Fibroblast of skin of left biceps (primary cell): ENCODE measurements around the gene CLIC4.
"Not testable (repeated sequence)": the region's sequence is repeated elsewhere in the genome, so short reads cannot be mapped to it uniquely, and the experiment has no call there.

Experiments
- DNase-seq, 2 experiments: peaks; one replicate each; pipeline ENCODE4 v3.0.0-alpha.2; 2013; ENCODE audit warnings: low read depth in 2 of 2

CLIC4 gene

DNA sequence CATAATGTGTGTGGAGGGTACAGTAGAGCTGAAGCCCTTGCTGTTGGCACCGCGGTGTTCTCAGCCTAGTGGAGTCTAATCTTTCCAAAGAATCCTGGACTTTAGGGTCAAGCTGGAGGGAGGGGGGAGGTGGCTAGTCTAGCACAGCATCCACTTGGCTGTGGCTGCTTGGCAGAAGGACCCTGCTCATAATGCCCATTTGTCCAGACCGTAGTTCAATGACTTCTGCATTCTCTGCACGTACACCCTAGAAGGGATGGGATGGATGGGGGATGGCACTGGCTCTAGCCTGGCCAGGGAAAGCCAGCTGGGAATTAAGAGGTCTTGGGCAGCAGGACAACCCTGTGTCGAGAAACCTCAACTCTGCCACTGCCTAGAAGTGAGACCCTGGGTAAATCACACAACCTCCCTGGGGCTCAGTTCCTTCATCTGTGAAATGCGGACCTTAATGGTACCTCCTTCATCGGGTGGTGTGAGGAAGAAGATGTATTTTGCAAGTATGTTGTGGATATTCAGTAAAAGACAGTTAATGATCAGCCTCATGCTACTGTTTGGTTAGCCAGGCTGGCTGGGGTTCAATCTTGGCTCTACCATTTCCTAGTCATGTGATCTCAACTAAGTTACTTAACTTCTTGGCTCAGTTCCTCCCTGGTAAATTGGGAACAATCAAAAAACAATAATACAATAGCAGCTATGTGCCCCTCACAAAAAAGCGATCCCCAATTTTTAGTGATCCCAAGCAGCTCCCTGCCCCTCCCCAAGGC, 27.2 kb upstream of the CLIC4 start:
- DNase-seq = no peak

DNA sequence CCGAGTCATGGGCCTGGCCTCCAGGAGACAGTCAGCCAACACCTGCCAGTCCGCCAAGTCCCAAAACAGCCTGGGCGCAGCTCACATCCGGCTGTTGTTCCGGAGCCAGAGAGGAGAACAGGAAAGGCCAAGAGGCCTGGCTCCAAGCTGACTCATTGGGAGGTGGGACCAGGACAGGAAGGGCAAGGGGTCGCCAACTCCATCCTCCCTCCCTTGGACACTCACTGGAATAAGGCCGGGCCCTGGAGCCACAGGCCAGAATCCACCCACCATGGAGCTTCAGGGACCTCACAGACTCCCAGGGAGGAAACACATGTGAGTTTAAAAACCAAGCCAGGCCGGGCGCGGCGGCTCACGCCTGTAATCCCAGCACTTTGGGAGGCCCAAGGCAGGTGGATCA, 25.1 kb upstream of the CLIC4 start:
- no peak for DNase-seq

DNA sequence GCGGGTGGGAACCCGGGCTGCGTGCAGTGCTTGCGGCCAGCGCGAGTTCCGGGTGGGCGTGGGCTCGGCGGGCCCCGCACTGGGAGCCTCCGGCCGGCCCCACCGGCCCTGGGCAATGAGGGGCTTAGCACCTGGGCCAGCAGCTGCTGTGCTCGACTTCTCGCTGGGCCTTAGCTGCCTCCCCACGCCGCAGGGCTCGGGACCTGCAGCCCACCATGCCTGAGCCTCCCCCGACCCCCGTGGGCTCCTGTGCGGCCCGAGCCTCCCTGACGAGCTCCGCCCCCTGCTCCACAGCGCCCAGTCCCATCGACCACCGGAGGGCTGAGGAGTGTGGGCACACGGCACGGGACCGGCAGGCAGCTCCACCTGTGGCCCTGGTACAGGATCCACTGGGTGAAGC, 23.7 kb upstream of the CLIC4 start:
- DNase-seq = no peak

DNA sequence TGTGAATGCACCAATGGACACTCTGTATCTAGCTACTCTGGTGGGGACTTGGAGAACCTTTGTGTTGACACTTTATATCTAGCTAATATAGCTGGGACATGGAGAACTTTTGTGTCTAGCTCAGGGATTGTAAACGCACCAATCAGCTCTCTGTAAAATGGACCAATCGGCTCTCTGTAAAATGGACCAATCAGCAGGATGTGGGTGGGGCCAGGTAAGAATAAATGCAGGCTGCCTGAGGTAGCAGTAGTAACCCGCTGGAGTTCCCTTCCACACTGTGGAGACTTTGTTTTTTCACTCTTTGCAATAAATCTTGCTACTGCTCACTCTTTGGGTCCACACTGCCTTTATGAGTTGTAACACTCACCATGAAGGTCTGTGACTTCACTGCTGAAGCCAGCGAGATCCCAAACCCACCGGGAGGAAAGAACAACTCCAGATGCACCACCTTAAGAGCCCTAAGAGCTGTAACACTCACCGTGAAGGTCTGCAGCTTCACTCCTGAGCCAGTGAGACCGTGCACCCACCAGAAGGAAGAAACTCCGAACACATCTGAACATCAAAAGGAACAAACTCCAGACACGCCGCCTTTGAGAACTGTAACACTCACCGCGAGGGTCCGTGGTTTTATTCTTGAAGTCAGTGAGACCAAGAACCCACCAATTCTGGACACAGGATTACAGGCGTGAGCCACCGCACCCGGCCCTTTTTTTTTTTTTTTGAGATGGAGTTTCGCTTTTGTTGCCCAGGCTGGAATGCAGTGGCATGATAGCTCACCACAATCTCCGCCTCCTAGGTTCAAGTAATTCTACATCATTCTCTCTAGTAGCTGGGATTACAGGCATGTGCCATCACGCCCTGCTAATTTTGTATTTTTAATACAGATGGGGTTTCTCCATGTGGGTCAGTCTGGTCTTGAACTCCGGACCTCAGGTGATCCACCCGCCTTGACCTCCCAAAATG, 22.9 kb upstream of the CLIC4 start:
- not testable (repeated sequence) for DNase-seq

DNA sequence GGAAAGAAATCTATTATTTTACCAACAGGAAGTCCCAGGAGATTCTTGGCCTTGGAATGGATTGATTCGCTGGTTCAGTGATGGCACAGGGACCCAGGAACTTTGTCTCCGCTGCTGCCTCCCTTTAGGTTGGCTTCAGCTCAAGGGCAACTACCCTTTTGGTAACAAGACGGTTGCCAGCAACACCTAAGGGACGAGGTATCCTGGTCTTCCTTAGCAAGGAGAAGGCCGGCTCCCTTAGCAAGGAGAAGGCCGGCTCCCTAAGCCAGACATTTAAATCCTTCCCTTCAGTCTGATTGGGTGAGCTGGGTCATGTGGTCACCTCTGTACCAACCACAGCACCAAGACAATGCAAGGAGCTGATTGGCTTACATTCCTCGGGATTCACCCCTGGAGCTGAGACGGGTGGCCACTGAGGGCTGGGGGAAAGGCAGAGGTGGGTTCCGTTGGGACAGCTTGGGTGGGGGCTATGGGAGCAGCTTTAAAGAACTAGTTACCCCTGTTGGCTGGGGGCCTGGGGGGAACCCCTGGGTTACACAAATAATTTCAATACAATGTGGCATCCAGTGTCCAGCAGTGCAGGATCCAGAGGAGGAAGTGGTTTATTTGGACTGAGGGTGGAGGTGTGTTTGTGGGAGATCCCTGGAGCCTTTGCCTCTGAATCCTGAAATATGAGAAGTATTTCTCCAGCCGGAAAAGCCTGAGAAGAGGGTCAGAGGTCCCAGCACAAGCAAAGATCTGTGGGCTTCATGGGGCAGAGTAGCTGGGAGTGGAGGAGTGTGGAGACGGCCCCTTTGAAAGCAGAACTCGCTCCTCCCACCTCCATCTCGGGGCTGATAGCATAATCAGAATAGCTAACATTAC, 20.7 kb upstream of the CLIC4 start:
- no peak for DNase-seq

DNA sequence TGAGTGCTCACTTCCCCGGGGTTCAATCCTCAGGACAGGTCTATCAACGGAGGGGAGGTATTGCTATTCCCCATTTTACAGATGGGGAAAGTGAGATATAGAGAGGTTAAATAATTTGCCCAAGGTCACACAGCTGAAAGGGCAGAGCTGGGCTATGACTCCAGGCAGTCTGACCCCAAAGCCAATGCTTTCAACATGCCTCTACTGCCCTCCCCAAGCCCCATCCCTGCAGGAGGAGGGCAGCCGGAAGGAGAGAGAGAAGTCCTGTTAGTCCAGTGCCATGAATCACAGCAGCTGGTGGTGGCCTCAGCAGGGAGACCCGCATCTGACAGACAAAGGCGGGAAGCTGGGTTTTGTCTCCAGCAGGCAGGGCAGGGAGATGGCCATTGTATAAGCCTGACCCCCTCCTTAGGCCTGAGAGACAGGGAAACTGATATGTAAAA, 20.0 kb upstream of the CLIC4 start:
- DNase-seq = no peak

DNA sequence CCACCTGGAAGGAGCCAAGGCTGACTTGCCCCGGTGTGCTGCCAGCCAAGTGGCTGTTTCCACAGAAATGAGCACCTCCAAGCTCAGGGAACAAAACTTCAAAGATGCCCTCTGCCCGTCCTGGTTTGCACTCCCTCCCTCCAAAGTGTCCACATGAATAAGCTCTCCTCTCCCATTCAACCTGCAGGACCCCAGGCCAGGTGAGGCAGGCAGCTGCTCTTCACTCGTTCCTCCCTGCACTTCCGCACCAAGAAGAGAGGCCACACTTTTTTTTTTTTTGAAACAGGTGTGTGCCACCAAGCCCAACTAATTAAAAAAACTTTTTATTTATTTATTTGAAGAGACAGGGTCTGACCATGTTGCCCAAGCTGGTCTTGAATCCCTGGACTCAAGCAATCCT, 18.5 kb upstream of the CLIC4 start:
- no peak for DNase-seq

DNA sequence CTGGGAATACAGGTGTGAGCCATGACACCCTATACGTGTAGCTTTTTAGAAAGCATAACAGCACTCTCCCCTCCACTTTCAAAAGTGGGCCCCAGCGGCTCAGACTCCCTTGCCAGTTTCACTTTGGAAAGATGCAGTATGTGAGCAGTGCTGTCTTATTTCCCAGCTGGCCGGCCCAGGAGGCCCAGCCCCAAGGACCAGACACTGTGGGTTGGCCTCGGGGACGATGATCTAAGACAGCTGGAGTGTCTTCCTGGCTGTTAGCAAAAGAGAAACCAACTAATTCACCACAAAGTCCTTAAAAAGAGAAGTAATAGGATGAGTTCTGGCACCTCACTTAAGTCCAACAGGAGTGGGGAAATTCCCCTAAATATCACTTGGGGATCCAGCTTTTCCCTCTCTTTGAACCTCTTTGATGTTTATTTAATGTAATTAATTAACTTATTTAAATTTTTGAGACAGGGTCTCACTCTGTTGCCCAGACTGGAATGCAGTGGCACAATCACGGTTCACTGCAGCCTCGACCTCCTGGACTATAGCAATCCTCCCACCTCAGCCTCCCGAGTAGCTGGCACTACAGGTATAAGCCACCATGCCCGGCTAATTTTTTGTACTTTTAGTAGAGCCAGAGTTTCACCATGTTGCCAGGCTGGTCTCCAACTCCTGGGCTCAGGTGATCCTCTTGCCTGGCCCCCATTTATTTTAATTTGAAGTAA, 17.6 kb upstream of the CLIC4 start:
- no peak for DNase-seq

DNA sequence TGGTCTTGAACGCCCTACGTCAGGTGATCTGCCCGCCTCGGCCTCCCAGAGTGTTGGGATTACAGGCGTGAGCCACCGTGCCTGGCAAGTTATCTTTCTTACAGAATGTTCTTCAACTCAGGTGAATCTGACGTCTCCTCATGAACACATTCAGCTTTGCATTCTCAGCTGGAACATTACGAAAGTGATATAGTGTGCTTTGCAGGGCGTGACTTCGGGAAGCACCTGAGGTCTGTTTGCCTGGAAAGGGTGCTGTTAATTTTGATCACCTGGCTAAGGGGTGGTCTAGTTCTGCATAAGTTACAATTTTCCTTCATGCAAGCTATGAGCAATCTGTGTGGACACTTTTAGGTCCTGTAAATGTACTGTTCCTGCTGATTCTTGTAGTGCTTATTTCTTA, 16.3 kb upstream of the CLIC4 start:
- DNase-seq = no peak

DNA sequence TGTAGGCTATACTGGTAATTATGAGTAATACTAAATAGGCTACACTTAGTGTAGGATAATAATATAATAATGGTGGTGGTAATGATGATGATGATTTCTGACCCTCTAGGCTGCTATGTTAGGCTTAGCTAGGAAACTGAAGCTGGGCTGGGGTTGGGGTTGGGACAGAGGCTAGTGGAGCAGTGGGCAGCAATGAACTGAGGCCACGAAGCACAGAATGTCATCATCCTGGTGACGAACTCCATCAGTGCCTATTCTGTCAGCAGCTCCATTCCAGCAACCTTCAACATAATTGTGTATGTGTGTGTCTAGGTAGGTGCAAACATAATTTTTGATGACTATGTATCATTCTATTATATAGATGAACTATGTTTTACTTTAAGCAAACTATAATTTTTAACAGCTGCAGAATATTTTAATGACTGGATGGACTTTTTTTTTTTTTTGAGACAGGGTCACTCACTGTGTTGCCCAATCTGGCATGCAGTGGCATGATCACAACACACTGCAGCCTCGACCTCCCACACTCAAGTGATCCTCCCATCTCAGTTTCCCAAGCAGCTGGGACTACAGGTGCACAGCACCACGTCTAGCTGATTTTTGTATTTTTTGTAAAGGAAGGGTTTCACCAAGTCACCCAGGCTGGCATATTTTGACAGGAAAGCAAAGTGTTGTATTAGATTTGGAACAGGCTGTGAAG, 12.9 kb upstream of the CLIC4 start:
- no peak for DNase-seq

DNA sequence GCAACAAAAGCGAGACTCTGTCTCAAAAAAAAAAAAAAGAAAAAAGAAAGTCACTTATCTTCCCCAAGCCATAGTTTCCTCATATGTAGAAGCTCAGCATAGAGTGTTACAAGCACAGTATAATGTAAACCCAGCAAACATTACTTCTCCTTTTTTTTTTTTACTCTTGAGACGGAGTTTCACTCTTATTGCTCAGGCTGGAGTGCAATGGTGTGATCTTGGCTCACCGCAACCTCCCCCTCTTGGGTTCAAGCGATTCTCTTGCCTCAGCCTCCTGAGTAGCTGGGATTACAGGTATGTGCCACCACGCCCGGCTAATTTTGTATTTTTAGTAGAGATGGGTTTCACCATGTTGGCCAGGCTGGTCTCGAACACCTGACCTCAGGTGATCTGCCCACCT, 11.9 kb upstream of the CLIC4 start:
- DNase-seq = not testable (repeated sequence)

DNA sequence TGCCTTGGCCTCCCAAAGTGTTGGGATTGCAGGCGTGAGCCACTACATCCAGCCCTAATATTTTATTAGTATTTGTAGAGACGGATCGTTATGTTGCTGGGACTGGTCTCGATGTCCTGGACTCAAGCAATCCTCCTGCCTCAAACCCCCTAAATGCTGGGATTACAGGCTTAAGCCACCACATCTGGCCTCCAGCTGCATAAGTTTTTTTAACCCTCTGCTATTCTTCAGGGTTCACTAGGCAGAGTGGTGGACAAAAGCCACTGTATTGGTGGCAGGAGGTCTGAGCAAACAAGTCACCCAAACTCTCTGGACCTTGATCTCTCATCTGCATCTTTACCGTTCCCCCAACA, 10.1 kb upstream of the CLIC4 start:
- DNase-seq = no peak

DNA sequence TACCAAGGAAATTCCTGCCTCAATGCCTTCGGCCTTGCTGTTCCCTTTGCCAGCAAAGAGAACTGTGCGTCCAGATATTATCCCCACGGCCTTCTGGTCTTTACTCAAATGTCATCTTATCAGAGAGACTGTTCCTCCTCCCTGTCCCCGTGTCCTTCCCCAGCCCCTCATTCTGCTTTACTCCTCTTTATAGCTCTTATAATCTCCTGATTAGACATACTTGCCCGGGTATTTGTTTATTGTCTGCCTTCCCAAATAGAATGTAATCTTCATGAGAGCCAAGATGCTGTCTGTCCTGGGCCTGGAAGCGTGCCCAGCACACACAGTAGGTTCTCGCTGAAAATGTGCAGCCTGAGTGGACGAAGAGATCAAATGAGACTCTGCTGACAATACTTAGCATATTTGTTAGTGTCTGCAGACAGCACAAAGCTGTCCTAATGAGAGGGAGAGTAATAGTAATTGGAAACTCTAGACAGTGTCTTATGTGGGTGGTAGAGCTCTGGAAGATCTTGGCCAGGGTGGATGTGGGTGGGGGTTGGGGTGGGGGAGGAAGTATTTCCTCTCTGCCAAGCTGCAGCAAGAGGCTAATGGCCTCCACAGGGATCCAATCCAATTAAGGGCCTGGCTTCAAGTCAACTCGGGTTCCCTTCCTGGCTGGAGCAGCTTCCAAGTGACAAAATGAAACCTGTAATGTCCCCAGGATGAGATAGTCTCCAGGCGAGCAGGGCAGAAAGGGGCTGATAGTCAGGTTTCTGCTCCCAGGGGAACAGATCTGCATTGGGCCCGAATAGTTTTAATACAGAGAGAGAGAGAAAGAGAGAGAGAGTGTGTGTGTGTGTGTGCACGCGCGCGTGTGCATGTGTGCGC, 9.5 kb upstream of the CLIC4 start:
- DNase-seq = no peak

DNA sequence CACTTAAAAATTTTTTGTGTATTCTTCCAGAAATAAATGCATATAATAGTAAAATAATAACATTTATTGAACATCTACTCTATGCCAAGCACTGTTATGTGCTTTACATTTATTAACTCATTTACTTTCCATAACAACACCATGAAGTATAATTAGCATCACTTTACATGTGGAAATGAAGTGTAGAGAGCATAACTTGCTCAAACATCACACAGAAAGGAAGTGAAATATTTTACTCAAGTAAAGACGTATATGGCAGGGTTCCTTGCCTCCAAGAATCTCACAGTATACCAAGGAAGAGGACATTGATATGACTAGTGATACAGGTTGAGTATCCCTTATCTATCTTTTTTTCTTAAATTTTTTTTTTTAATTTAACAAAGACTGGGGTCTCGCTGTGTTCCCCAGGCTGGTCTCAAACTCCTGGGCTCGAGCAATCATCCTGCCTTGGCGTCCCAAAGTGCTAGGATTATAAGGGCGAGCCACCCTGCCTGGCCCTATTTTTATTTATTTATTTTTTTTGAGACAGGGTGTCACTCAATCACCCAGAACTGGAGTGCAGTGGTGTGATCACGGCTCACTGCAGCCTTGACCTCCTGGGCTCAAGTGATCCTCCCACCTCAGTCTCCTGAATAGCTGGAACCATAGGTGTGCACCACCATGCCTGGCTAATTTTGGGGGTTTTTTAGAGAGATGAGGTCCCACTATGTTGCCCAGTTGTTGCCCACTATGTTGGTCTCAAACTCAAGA, 7.7 kb upstream of the CLIC4 start:
- no peak for DNase-seq

DNA sequence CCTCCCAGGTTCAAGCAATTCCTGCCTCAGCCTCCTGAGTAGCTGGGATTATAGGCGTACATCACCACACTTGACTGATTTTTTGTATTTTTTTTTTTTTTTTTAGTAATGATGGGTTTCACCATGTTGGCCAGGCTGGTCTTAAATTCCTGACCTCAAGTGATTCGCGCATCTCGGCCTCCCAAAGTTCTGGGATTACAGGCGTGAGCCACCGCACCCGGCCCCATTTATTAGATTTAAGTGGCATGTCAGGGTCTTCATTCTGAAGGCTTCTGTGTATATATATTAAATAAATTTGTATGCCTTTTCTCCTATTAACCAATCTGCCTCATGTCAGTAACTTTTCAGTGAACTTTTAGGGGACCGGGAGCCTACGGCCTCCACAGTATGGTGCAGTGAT, 6.0 kb upstream of the CLIC4 start:
- DNase-seq = no peak

DNA sequence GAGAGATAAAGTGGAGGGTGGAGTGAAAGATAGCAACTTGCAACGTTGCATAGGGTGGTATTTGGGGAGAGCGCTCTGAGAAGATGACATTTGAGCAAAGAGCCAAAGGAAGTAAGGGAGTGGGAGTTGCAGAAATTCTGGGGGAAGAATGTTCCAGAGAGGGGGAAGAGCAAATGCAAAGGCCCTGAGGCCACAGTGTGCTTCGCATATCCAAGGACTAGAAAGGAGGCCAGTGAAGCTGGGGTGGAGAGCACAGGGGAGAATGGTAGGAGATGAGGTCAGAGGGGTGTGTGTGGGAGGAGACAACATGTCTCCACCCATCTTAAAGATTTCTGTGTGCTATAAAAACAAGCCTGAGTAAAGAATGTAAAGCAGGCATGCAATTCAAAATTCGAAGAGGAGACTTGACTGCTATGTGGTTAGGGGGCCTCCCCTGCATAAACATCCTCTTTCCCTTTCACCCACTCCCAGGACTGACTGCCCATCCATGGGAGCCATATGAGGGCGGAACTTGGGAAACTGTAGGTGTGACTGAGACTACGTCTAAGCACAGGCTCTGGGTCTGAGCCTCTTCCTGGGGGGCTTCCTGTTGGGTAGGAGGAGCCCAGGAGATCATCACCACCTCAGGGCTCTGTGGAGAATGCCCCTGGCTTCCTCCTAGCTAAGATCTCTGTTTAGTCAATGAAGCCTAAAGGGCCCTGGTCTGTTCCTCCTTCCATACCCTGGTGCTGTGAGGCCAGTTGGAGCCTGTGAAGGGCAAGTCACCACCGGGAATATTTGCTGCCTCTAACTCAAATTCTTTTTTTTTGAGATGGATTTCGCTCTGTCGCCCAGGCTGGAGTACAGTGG, 2.9 kb upstream of the CLIC4 start:
- DNase-seq = no peak

DNA sequence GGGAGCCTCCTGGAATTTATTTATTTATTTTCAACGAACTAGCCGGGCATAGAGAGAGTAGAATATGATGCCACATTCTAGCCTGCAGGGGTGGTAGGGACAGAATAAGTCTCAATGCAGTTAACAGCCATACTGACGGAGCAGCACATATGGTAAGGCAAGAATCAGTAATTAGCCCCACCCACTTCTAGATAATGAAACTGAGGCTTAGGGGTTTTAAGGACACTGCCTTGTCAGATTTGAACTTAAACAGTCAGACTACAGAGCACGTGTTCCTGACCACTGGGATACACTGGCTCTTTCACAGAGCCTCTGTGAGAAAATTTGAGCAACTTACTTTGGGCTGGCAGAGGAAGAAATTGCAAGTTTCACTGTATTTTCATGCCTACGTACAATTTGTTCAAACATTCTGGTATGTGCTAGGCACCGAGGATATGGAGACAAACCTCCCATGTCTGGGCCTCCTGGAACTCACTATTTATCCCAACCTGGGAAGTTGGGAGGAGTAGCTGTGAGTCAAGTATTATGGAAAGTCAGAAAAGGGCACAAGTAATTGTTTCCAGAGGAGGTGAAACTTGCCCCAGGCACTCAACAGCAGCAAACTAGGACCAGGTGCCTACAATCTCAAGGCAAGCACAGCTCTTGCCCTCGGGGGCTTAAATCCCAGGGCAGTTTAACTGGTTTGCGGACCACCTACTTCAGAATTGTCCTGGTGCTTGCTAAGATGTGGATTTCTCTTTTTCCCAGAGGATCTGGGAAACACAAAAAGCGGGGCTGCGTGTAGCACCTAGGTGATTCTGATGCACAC, 1.6 kb upstream of the CLIC4 start:
- no peak for DNase-seq
